OCI-LY3 (cell line): Measurements from ENCODE around the gene TMEM191C.
"Not testable (repeated sequence)": the region's sequence is repeated elsewhere in the genome, so short reads cannot be mapped to it uniquely, and the experiment has no call there.

ENCODE experiments used
- EZH2phosphoT487 ChIP-seq: fragments of 200-600 bp; shearing (Covaris generic); IDR thresholded peaks from 2 replicates; pipeline ENCODE4 v1.6.1; 2018; ENCODE audit warnings: antibody characterized with exemption, mixed run types, low read depth
- TF ChIP-seq, protein P1 (sequence below): fragments of 200-600, 300-600 bp; sonication (generic); IDR thresholded peaks from 2 replicates; pipeline ENCODE4 v1.5.1; 2014; ENCODE audit warnings: antibody characterized with exemption, low read length, low read depth

DNA sequence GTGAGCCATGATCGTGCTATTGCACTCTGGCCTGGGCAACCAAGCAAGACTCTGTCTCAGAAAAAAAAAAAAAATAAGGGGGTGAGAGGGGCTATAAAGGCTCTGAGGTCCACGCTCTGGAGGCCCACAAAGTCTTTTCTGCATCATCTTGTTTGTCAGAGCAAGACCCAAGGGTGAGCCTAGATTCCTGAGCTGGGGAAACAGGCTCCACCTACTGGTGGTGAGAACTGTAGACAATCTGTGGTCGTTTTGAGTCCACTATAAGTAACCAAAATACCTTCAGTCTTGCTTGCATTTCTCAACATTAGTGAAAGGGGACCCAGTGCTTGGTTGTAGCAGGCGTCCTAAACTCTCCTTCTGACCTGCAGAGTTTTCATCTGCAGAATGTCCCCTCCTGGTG is 4.5 kb upstream of the TMEM191C start:
- TF ChIP-seq, protein P1, sequence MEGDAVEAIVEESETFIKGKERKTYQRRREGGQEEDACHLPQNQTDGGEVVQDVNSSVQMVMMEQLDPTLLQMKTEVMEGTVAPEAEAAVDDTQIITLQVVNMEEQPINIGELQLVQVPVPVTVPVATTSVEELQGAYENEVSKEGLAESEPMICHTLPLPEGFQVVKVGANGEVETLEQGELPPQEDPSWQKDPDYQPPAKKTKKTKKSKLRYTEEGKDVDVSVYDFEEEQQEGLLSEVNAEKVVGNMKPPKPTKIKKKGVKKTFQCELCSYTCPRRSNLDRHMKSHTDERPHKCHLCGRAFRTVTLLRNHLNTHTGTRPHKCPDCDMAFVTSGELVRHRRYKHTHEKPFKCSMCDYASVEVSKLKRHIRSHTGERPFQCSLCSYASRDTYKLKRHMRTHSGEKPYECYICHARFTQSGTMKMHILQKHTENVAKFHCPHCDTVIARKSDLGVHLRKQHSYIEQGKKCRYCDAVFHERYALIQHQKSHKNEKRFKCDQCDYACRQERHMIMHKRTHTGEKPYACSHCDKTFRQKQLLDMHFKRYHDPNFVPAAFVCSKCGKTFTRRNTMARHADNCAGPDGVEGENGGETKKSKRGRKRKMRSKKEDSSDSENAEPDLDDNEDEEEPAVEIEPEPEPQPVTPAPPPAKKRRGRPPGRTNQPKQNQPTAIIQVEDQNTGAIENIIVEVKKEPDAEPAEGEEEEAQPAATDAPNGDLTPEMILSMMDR = not testable (repeated sequence)
- TF ChIP-seq EZH2phosphoT487 = not testable (repeated sequence)
